GM18907 (cell line): Measurements from ENCODE around the gene HOXA10.

Source experiments
- ATAC-seq: cut with Tn5 transposase; IDR thresholded peaks from one replicate; pipeline ENCODE4 v1.9.1; 2021; ENCODE audit warnings: mild to moderate bottlenecking, moderate library complexity; ENCODE audit not compliant: unreplicated experiment

HOXA10 gene

GRCh38 chr7:27132978-27133377 lies 41.1 kb downstream of the HOXA10 start:
- no peak for ATAC-seq

DNA sequence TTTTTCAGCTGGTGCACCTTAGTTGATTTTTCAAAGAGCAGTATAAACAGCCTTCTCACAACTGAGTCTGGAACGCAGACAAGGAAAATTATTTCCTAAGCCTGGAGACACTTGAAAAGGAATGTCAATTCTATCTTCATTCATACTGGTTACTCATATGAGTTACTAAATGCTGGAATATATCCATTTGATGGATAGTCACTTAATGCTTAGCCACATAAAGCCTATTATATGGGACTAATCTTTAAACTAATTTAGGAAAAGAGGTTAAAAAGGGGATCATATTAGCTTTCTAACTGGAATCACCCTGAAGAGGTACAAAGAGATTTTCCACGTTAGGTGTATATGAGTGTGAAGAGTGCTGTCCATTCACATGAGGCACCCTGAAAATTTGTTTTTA lies 41.9 kb downstream of the HOXA10 start:
- ATAC-seq: no peak

DNA sequence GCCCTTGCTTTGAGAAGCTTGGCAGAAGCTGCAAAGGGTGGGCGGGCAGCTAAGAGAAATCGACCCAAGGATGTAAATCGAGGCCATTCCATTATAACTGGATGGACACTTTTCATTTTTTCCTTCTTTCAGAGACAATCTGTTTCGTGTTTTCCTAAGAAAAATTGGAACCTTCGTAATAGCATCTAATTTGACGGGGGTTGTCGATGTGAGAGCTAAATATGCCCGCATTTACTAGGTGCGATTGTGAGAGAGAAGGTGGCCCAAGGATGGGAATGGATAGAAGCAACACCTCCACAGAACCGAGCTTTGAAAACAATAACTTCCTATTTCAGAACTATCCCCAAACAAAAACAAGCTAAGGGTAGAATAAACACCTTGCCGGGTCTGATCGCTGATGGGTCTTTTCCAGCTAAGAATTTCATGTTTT lies 42.7 kb downstream of the HOXA10 start:
- ATAC-seq: no peak

- no peak for ATAC-seq
Observed at GRCh38 chr7:27130540-27131389, 43.4 kb downstream of the HOXA10 start, which contains the start of gene HOXA4. HOXA4 (minus strand) TSS chr7:27130757; CDS start chr7:27130733, 24 bp downstream.

DNA sequence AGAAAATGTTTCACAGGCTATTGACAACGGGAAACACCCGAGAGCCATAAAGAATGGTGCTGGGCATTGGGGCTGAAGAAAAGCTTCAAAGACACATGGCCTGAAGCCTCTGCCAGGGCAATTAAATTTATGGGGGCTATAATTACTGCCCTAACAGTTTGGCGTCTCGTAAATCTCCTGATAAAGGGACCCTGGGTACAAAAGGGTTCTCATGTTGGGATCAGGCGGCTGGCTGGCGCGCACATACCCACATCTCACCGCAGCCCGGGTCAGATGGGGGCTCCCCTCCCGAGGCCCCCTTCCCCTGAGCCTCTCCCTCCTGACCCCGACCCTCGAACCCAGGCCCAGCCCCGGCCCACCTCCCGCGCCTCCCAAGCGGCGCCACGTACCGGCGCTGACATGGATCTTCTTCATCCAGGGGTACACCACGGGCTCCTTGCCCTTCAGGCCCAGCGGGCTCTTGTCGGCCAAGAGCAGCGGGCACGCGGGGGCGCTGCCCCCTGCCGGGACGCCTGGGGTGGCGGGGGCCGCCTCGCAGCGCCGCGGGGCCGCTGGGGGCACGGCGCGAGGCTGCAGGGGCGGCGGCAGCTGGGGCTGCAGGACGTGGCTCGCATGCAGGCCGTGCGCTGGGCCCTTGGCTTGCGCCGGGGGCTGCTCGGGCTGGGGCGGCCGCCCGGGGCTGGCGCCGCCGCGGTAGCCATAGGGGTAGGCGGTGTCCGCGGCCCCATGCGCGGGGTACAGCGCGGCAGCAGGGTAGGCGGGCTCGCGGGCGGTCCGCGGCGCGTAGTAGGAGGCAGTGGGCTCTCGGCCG lies 44.2 kb downstream of the HOXA10 start:
- ATAC-seq: no peak

GRCh38 chr7:27128776-27129728 lies 45.1 kb downstream of the HOXA10 start:
- ATAC-seq: no peak

- no peak for ATAC-seq
Observed at GRCh38 chr7:27128034-27128433, 46.1 kb downstream of the HOXA10 start.

GRCh38 chr7:27126596-27127327 lies 47.4 kb downstream of the HOXA10 start:
- ATAC-seq: no peak

DNA sequence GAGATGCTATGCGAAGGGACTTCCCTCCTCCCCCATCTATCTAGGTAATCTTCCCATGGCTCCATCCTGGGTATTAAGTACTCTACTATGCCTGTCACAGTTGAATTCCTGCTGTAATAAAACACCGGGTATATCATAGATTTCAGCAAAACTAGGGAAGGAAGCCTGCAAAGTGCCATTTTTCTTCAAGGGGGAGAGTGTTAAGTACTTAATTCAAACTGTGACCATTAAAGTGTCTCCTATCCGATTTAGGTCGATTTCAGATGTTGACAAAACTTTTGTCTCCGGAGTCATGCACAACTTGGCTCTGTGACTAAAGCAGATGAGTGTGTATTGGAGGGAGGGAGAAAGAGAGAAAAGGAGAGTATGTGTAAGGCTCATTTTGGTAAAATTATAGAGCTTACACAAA lies 48.1 kb downstream of the HOXA10 start:
- no peak for ATAC-seq

DNA sequence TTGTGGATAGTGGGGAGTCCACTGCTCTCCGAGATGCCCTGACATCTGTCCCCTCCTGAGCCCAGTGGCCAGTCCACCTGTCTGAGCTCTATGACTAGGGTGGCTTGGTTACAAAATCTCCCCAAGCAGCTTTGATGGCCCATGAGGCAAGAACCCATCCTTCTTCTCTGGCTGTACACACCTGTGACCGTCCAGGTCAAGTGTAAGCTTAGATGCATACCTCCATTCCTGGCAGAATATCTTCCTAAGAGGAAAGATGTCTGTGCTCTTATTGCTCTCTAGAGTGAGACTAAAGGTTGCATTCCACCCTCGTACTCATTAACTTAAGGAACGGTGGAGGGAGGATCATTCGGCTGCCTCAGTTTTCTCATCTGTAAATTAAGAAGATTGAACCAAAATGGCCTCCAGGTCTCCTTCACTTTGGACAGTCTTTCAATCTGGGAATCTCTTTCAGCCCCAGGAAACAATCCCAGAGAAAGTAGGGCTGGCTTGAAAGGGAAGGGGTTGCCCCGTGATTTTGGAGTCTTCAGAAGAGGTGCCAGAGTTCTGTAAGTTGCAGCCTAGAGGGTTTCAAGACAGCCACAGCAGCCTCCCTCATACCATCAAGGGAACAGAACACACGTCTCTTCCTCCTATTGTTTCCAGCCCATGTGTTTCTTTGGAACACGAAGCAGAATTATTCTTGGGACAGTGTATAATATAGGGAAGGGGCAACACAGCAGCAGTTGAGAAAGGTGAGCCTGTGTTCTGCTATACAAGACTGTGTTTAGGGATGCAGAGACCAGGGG lies 49.0 kb downstream of the HOXA10 start:
- no peak for ATAC-seq

DNA sequence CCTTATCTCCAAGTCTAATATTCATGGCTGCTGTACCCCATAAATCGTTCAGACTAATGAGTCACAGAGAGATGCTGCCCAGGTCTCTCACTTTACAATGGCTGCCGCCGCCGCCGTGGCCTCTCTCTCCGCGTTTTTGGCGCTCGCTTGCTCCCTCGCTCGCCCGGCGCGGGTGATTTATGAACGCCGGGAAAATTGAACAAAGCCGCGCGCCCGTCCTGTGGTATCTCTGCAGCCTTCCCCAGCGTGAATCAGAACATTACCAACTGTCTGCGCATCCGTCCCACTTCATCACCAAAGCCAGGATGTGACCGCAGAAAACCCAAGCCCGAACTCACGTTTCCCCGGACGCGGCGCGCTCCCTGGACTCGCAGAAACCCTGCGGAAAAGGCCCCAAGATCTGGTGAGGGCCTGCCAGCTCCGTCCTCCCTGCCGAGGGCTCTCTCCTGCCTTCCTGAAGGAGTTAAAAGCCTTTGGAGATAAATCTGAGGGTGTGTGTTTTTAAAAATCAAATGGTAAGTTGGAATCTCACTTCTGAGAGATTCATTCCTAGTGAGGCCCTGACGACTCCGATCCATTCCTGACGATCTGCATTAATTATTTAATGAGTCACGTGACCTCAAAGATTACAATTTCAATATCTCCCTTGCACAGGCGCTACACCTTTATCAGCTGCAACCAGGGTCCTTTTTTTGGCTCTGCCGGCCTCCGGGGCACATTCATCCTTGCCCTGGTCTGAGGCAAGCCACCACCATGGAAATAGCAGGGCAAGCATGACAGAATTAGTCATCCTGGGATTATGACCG lies 49.8 kb downstream of the HOXA10 start:
- no peak for ATAC-seq

- ATAC-seq: no peak
Observed at GRCh38 chr7:27123477-27124053, 50.6 kb downstream of the HOXA10 start.

DNA sequence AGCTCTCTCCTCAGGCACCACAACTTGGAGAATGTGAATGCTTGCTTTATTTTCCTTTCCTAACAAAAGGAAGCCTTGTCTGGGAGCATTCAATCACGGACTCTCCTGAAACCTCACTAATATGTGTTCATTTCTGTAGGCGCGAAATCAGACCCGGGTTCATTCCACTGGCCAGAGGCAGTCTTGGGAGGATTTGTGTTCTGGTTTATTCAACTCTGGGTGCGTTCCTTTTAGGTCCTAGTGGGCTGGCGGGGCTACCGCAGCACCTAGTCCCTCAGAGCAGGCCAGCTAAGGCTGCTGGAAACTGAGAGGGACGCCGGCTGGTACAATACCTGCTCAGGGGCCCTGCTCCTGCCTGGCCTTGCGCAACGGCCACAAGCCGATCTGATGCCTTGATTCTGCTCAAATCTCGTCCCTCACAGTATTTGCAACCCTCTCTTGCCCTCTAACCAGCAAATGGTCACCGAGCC lies 51.1 kb downstream of the HOXA10 start:
- ATAC-seq: no peak

DNA sequence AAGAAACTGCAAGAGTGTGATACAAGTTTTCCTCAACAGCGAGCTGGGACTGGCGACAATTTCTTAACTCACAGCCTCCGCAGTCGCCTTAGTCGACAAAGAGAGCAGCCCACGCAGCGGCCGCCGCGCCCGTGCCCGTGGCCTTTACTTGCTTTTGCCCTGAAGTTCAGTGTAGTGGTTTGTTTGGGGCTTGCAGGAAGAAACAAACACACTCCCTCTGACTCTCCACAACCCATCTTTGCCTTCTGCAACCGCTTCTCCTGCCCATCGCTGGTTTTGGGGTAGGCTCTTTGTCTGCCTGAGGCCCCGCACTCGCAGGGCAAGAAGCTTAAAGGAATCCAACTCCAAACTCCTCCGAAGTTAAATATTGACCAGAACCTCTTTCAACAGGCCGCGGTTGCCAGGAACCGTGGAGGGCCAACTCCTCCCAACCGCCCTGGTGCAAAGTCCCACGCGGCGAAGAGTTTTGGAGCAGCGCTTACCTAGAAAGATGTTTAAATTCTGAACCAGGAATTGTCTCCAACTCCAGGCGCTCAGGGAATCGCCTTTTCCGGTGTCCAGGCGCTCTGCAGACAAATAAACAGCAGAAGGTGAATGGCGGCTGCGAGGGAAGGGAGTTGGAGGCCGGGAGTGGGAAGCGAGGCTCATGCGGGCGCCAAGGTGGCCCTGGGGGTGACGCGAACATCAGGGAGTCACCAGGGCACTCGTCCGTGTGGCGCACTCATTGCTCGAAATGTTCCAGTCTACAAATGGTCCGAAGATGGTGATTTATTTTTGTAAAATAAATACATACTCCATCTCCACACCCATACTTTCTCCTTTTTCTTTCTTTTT lies 51.8 kb downstream of the HOXA10 start:
- no peak for ATAC-seq

DNA sequence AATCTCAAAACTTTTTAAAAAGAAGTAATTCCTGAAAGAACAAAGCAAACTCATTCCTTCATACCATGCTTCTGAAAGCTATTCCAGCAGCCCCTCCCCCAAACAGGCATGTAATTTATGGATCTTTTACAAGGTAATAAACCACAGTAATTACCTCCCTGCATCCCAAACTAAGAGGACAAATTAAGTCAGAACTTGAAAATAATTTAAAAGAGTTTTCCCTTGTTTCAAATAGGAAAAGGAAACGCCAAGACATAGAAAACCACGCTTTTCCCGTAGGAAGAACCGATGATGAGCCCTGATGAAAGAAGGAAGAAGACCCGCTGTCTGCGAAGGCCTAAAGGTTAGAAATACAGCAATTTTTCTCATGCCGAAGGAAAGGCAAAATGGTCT lies 52.4 kb downstream of the HOXA10 start:
- ATAC-seq: no peak
